ENCODE measurements around the gene GJC1.
"Not testable (repeated sequence)": the region's sequence is repeated elsewhere in the genome, so short reads cannot be mapped to it uniquely, and the experiment has no call there.

The GJC1 gene

GRCh38 chr17:44842748-44843147 lies 12.7 kb upstream of the GJC1 start:
- Histone ChIP-seq H3K36me3 (ENCODE audit: insufficient read depth, low read depth, low read length) (no peaks in the 10 kb centered on the region), H3K9ac (ENCODE audit: low read depth, low read length) (peak overlapping the region; percentile 49; the same call in 1 of the 2 replicates), H3K27me3 (ENCODE audit: insufficient read depth, low read length) (no peaks in the 10 kb centered on the region), H3K9me3 (ENCODE audit: insufficient read depth, low read depth, low read length) (no peaks in the 10 kb centered on the region), H3K4me1 (ENCODE audit: insufficient read depth, low read length) (peaks cover 21% of the 10 kb centered on the region), H3K27ac (ENCODE audit: low read length) (no peak overlapping the region), H3K4me3 (ENCODE audit: low read length) (peak overlapping the region; percentile 40; the same call in 1 of the 2 replicates)

DNA sequence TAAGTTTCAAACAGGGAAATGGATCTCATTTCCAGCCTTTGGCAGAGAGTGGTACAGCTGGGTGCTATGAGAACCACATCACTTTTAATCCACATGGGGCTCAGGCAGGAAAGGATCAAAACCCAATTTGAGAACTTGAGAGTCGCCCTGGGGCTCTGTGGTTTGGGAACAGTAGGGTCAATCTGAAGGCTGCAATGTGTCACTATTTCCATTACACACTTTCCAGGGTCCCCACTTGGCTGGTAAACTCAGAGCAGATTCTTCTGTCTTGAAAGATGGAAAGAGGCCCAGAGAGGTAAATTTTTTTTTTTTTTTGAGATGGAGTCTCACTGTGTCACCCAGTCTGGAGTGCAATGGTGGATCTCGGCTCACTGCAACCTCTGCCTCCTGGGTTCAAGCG lies 10.8 kb upstream of the GJC1 start:
- no peaks in the 10 kb centered on the region for H3K9me3 ChIP-seq (ENCODE audit: insufficient read depth, low read depth, low read length)
- no peak overlapping the region for H3K4me3 ChIP-seq (ENCODE audit: low read length)
- H3K27ac ChIP-seq (ENCODE audit: low read length), result no peak overlapping the region
- no peak overlapping the region for H3K9ac ChIP-seq (ENCODE audit: low read depth, low read length)
- H3K36me3 ChIP-seq (ENCODE audit: insufficient read depth, low read depth, low read length), result no peaks in the 10 kb centered on the region
- H3K4me1 ChIP-seq (ENCODE audit: insufficient read depth, low read length), result peaks cover 21% of the 10 kb centered on the region
- no peaks in the 10 kb centered on the region for H3K27me3 ChIP-seq (ENCODE audit: insufficient read depth, low read length)

DNA sequence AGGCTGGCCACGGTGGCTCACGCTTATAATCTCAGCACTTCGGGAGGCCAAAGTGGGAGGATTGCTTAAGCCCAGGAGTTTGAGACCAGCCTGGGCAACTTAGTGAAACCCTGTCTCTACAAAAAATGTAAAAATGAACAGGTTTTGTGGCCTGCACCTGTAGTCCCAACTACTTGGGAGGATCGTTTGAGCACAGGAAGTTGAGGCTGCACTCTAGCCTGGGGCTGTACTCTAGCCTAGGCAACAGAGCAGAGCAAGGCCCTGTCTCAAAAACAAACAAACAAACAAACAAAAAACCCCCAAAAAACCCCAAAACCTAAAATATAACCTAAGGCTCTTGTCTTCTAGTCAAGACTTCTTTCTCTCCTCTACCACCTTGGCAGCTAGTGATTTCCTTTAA lies 10.2 kb upstream of the GJC1 start:
- H3K4me3 ChIP-seq (ENCODE audit: low read length), result no peak overlapping the region
- peaks cover 21% of the 10 kb centered on the region for H3K4me1 ChIP-seq (ENCODE audit: insufficient read depth, low read length)
- no peak overlapping the region for H3K27ac ChIP-seq (ENCODE audit: low read length)
- H3K9me3 ChIP-seq (ENCODE audit: insufficient read depth, low read depth, low read length), result no peaks in the 10 kb centered on the region
- no peak overlapping the region for H3K9ac ChIP-seq (ENCODE audit: low read depth, low read length)
- H3K36me3 ChIP-seq (ENCODE audit: insufficient read depth, low read depth, low read length), result no peaks in the 10 kb centered on the region
- H3K27me3 ChIP-seq (ENCODE audit: insufficient read depth, low read length), result no peaks in the 10 kb centered on the region

DNA sequence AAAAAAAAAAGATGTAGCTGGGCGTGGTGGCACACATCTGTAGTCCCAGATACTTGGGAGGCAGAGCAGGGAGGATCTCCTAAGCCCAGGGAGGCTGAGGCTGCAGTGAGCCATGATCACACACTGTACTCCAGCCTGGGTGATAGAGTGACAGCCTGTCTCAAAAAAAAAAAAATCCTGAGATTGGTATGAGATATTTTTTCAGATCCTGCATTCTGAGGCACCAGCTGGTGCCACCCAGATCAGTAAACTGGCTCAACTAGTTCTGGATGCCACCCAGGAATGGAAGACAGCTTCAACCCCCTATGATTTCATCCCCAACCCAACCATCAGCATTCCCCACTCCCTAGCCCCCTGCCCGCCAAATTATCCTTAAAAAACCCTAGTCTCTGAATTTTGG lies 7.1 kb upstream of the GJC1 start:
- Histone ChIP-seq H3K27me3 (ENCODE audit: insufficient read depth, low read length) (no peaks in the 10 kb centered on the region), H3K4me3 (ENCODE audit: low read length) (no peak overlapping the region), H3K9ac (ENCODE audit: low read depth, low read length) (no peak overlapping the region), H3K9me3 (ENCODE audit: insufficient read depth, low read depth, low read length) (no peaks in the 10 kb centered on the region), H3K36me3 (ENCODE audit: insufficient read depth, low read depth, low read length) (no peaks in the 10 kb centered on the region), H3K27ac (ENCODE audit: low read length) (no peak overlapping the region), H3K4me1 (ENCODE audit: insufficient read depth, low read length) (peaks cover 7% of the 10 kb centered on the region)

GRCh38 chr17:44832805-44833204 lies 2.7 kb upstream of the GJC1 start:
- Histone ChIP-seq H3K27me3 (ENCODE audit: insufficient read depth, low read length) (no peaks in the 10 kb centered on the region), H3K9ac (ENCODE audit: low read depth, low read length) (no peak overlapping the region), H3K27ac (ENCODE audit: low read length) (no peak overlapping the region), H3K9me3 (ENCODE audit: insufficient read depth, low read depth, low read length) (no peaks in the 10 kb centered on the region), H3K4me1 (ENCODE audit: insufficient read depth, low read length) (peaks cover 24% of the 10 kb centered on the region), H3K4me3 (ENCODE audit: low read length) (no peak overlapping the region), H3K36me3 (ENCODE audit: insufficient read depth, low read depth, low read length) (no peaks in the 10 kb centered on the region)

DNA sequence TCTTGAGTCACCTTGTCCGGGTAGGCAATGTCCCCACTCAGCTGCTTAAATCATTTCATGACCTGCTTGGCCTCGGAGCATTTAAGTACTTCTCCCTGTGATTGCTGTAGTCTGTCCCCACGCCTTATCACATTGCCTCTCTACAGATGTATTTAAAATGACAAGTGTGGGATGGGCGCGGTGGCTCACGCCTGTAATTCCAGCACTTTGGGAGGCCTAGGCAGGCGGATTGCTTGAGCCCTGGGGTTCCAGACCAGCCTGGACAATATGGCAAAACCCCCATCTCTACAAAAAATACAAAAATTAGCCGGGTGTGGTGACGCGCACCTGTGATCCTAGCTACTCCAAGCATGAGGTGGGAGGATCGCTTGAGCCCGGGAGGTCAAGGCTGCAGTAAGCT lies 1.3 kb upstream of the GJC1 start:
- H3K9ac ChIP-seq (ENCODE audit: low read depth, low read length), result peak overlapping the region; percentile 87; the same call in 1 of the 2 replicates
- peak overlapping the region; percentile 79; the same call in 1 of the 2 replicates for H3K4me3 ChIP-seq (ENCODE audit: low read length)
- no peak overlapping the region for H3K27ac ChIP-seq (ENCODE audit: low read length)
- no peaks in the 10 kb centered on the region for H3K9me3 ChIP-seq (ENCODE audit: insufficient read depth, low read depth, low read length)
- H3K36me3 ChIP-seq (ENCODE audit: insufficient read depth, low read depth, low read length), result no peaks in the 10 kb centered on the region
- peaks cover 24% of the 10 kb centered on the region for H3K4me1 ChIP-seq (ENCODE audit: insufficient read depth, low read length)
- H3K27me3 ChIP-seq (ENCODE audit: insufficient read depth, low read length), result no peaks in the 10 kb centered on the region

DNA sequence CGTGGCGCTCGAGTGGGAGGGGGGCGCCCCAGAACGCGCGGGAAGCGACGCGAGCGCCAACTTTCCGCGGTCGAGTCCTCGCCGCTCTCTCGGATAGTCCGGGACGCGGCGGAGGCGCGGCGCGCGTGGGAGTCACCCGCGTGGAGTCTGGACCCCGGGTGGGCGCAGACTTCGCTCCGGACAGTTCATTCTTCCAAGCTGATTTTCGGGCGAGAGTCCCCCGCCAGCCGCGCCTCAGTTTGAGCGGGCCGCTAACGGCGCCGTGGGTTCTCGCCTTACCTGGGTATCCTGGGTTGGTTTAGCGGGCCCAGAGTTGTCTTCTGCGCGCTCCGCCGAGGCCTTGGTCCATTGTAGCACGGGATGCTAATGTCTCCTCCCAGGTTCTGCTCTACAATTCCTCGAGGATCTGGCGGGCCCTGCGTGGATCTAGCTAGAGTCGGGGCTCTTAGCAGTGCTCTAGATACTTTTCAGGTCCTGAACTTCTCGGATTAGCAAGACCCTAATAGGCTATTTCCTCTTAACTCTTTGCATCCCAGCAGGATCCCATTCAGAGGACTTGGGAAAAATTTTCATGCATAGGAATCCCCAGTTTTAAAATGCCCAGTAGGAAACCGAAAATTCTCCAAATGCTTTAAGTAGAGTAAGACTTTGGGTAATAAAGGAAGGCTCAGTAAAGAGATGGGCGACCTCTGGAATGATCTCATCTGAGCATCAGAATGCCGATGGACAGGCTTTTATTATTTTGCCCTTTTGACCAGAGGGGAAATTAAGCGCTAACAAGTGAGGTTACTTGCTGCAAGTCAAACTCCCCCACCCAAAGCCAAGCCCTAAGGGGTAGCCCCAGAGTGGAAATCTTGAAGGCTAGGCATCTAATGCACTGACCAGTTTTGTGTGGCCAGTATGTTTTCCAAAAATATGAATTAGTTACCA lies 537 bp upstream of the GJC1 start:
- Histone ChIP-seq H3K36me3 (ENCODE audit: insufficient read depth, low read depth, low read length) (peaks cover 5% of the 10 kb centered on the region; the same call in 1 of the 2 replicates), H3K4me3 (ENCODE audit: low read length) (peak overlapping the region; percentile 79), H3K4me1 (ENCODE audit: insufficient read depth, low read length) (peaks cover 24% of the 10 kb centered on the region), H3K9ac (ENCODE audit: low read depth, low read length) (peak overlapping the region; percentile 87), H3K27me3 (ENCODE audit: insufficient read depth, low read length) (no peaks in the 10 kb centered on the region), H3K27ac (ENCODE audit: low read length) (no peak overlapping the region), H3K9me3 (ENCODE audit: insufficient read depth, low read depth, low read length) (no peaks in the 10 kb centered on the region)

GRCh38 chr17:44828919-44829522 lies 1.1 kb downstream of the GJC1 start:
- Histone ChIP-seq H3K36me3 (ENCODE audit: insufficient read depth, low read depth, low read length) (peaks cover 6% of the 10 kb centered on the region; the same call in 1 of the 2 replicates), H3K27ac (ENCODE audit: low read length) (peak overlapping the region; percentile 50), H3K9me3 (ENCODE audit: insufficient read depth, low read depth, low read length) (no peaks in the 10 kb centered on the region), H3K9ac (ENCODE audit: low read depth, low read length) (peak overlapping the region; percentile 93), H3K27me3 (ENCODE audit: insufficient read depth, low read length) (no peaks in the 10 kb centered on the region), H3K4me3 (ENCODE audit: low read length) (peak overlapping the region; percentile 75), H3K4me1 (ENCODE audit: insufficient read depth, low read length) (peaks cover 24% of the 10 kb centered on the region)

GRCh38 chr17:44827863-44828262 lies 2.2 kb downstream of the GJC1 start:
- Histone ChIP-seq H3K27ac (ENCODE audit: low read length) (no peak overlapping the region), H3K9me3 (ENCODE audit: insufficient read depth, low read depth, low read length) (no peaks in the 10 kb centered on the region), H3K9ac (ENCODE audit: low read depth, low read length) (peak overlapping the region; percentile 93; the same call in 1 of the 2 replicates), H3K4me1 (ENCODE audit: insufficient read depth, low read length) (peaks cover 23% of the 10 kb centered on the region), H3K36me3 (ENCODE audit: insufficient read depth, low read depth, low read length) (peaks cover 8% of the 10 kb centered on the region; the same call in 1 of the 2 replicates), H3K4me3 (ENCODE audit: low read length) (peak overlapping the region; percentile 75), H3K27me3 (ENCODE audit: insufficient read depth, low read length) (no peaks in the 10 kb centered on the region)

DNA sequence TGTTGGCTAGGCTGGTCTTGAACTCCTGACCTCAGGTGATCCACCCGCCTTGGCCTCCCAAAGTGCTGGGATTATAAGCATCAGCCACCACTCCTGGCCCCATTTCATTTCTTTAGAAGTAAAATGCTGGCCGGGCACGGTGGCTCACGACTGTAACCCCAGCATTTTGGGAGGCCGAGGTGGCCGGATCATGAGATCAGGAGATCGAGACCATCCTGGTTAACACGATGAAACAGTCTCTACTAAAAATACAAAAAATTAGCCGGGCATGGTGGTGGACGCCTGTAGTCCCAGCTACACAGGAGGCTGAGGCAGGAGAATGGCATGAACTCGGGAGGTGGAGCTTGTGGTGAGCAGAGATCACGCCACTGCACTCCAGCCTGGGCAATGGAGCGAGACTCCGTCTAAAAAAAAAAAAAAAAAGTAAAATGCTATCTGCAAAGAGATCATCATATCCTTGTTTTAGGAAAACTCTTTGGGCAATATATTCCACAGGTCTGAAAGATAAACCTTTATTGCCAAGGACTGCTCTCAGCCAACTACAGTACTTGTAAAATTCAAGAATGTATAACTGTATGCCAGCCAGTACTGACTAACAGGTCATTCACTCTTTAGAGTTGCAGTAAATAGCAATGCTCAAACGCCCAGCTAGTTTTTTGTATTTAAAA lies 3.8 kb downstream of the GJC1 start:
- Histone ChIP-seq H3K9ac (ENCODE audit: low read depth, low read length) (no peak overlapping the region), H3K27ac (ENCODE audit: low read length) (no peak overlapping the region), H3K4me3 (ENCODE audit: low read length) (no peak overlapping the region), H3K27me3 (ENCODE audit: insufficient read depth, low read length) (no peaks in the 10 kb centered on the region), H3K36me3 (ENCODE audit: insufficient read depth, low read depth, low read length) (peaks cover 12% of the 10 kb centered on the region; the same call in 1 of the 2 replicates), H3K4me1 (ENCODE audit: insufficient read depth, low read length) (peaks cover 11% of the 10 kb centered on the region; the same call in 1 of the 2 replicates), H3K9me3 (ENCODE audit: insufficient read depth, low read depth, low read length) (no peaks in the 10 kb centered on the region)

DNA sequence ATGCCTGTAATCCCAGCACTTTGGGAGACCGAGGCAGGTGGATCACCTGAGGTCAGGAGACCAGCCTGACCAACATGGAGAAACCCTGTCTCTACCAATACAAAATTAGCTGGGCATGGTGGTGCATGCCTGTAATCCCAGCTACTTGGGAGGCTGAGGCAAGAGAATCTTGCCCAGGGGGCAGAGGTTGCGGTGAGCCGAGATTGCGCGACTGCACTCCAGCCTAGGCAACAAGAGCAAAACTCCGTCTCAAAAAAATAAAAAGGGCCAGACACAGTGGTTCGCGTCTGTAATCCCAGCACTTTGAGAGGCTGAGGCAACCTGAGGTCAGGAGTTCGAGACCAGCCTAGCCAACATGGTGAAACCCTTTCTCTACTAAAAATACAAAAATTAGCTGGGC lies 4.9 kb downstream of the GJC1 start:
- not testable (repeated sequence) for H3K27ac ChIP-seq (ENCODE audit: low read length); H3K27me3 ChIP-seq (ENCODE audit: insufficient read depth, low read length); H3K4me3 ChIP-seq (ENCODE audit: low read length); H3K9me3 ChIP-seq (ENCODE audit: insufficient read depth, low read depth, low read length); H3K4me1 ChIP-seq (ENCODE audit: insufficient read depth, low read length); H3K9ac ChIP-seq (ENCODE audit: low read depth, low read length)
- peaks cover 14% of the 10 kb centered on the region; the same call in 1 of the 2 replicates for H3K36me3 ChIP-seq (ENCODE audit: insufficient read depth, low read depth, low read length)
